SK-N-SH treated with all-trans-retinoic acid at 6 μM for 48 hours (cell line): Measurements from ENCODE around the gene BMP6.

Experiments used
- ATAC-seq: fragments of 200-7000 bp; cut with Tn5 transposase; 3 replicates; pipeline ENCODE4 v1.9.1; 2020; ENCODE audit warnings: mild to moderate bottlenecking, moderate library complexity
- ARNTL ChIP-seq: fragments of 450-650 bp; formaldehyde crosslinking; IDR thresholded peaks from 2 replicates; pipeline ENCODE4 v1.5.0; 2020; ENCODE audit warnings: low read depth, mild to moderate bottlenecking, moderate library complexity, borderline replicate concordance
- BACH2 ChIP-seq: fragments of 250-450 bp; sonication (Bioruptor Pico); IDR thresholded peaks from 2 replicates; pipeline ENCODE4 v1.9.0; 2021; ENCODE audit warnings: mild to moderate bottlenecking, borderline replicate concordance
- CREB5 ChIP-seq: fragments of 250-450 bp; sonication (Bioruptor Pico); IDR thresholded peaks from 2 replicates; pipeline ENCODE4 v1.5.1; 2020; ENCODE audit warnings: low read depth, mild to moderate bottlenecking, moderate library complexity
- CSDC2 ChIP-seq: fragments of 250-450 bp; sonication (Bioruptor Pico); IDR thresholded peaks from 2 replicates; pipeline ENCODE4 v1.5.0; 2020; ENCODE audit warnings: mild to moderate bottlenecking, moderate library complexity
- CSRNP3 ChIP-seq: fragments of 250-450 bp; sonication (Bioruptor Pico); IDR thresholded peaks from 2 replicates; pipeline ENCODE4 v1.5.1; 2021; ENCODE audit warnings: mild to moderate bottlenecking, moderate library complexity
- ESRRG ChIP-seq: fragments of 250-450 bp; sonication (Bioruptor Pico); IDR thresholded peaks from 2 replicates; pipeline ENCODE4 v1.6.1; 2021; ENCODE audit warnings: mild to moderate bottlenecking
- GLIS3 ChIP-seq: fragments of 250-450 bp; sonication (Bioruptor Pico); IDR thresholded peaks from 2 replicates; pipeline ENCODE4 v1.5.0; 2020; ENCODE audit warnings: mild to moderate bottlenecking, moderate library complexity
- ISL1 ChIP-seq: fragments of 250-450 bp; sonication (Bioruptor Pico); IDR thresholded peaks from 2 replicates; pipeline ENCODE4 v2.1.2; 2022; ENCODE audit warnings: mild to moderate bottlenecking, moderate library complexity
- OSR1 ChIP-seq: fragments of 250-450 bp; sonication (Bioruptor Pico); IDR thresholded peaks from 2 replicates; pipeline ENCODE4 v1.8.0; 2022; ENCODE audit warnings: moderate library complexity, mild to moderate bottlenecking, inconsistent platforms
- PATZ1 ChIP-seq: fragments of 250-450 bp; sonication (Bioruptor Pico); IDR thresholded peaks from 2 replicates; pipeline ENCODE4 v1.8.0; 2020; ENCODE audit warnings: mild to moderate bottlenecking, moderate library complexity, borderline replicate concordance
- POU6F1 ChIP-seq: fragments of 250-450 bp; sonication (Bioruptor Pico); IDR thresholded peaks from 2 replicates; pipeline ENCODE4 v1.8.0; 2021; ENCODE audit warnings: low read depth, mild to moderate bottlenecking, moderate library complexity, borderline replicate concordance
- PPARA ChIP-seq: fragments of 250-450 bp; sonication (Bioruptor Pico); IDR thresholded peaks from 2 replicates; pipeline ENCODE4 v1.5.0; 2020; ENCODE audit warnings: mild to moderate bottlenecking, borderline replicate concordance
- RARB ChIP-seq: fragments of 250-450 bp; sonication (Bioruptor Pico); IDR thresholded peaks from 2 replicates; pipeline ENCODE4 v1.8.0; 2021; ENCODE audit warnings: mild to moderate bottlenecking, moderate library complexity
- SNAI2 ChIP-seq: fragments of 250-450 bp; sonication (Bioruptor Pico); IDR thresholded peaks from 2 replicates; pipeline ENCODE4 v1.5.0; 2020; ENCODE audit warnings: mild to moderate bottlenecking, moderate library complexity
- TCF4 ChIP-seq: fragments of 250-450 bp; sonication (Bioruptor Pico); IDR thresholded peaks from 2 replicates; pipeline ENCODE4 v1.8.0; 2021; ENCODE audit warnings: mild to moderate bottlenecking, moderate library complexity, borderline replicate concordance
- TOX ChIP-seq: fragments of 250-450 bp; sonication (Bioruptor Pico); IDR thresholded peaks from 2 replicates; pipeline ENCODE4 v1.8.0; 2021; ENCODE audit warnings: mild to moderate bottlenecking, moderate library complexity, borderline replicate concordance
- ZC3H10 ChIP-seq: fragments of 250-450 bp; sonication (Bioruptor Pico); IDR thresholded peaks from 2 replicates; pipeline ENCODE4 v1.5.1; 2021; ENCODE audit warnings: mild to moderate bottlenecking, moderate library complexity
- ZFP3 ChIP-seq: fragments of 250-450 bp; sonication (Bioruptor Pico); IDR thresholded peaks from 2 replicates; pipeline ENCODE4 v1.5.0; 2020; ENCODE audit warnings: mild to moderate bottlenecking, moderate library complexity
- ZFP30 ChIP-seq: fragments of 450-650 bp; formaldehyde crosslinking; IDR thresholded peaks from 2 replicates; pipeline ENCODE4 v1.5.0; 2022; ENCODE audit warnings: mild to moderate bottlenecking, moderate library complexity
- ZNF565 ChIP-seq: fragments of 450-650 bp; formaldehyde crosslinking; conservative IDR thresholded peaks from 2 replicates; pipeline ENCODE4 v1.5.0; 2020; ENCODE audit warnings: low read depth, mild to moderate bottlenecking, moderate library complexity
- ZNF70 ChIP-seq: fragments of 450-650 bp; formaldehyde crosslinking; IDR thresholded peaks from 2 replicates; pipeline ENCODE4 v1.5.0; 2020; ENCODE audit warnings: mild to moderate bottlenecking, moderate library complexity
- ZNF8 ChIP-seq: fragments of 450-650 bp; formaldehyde crosslinking; IDR thresholded peaks from 2 replicates; pipeline ENCODE4 v1.5.0; 2020; ENCODE audit warnings: mild to moderate bottlenecking, moderate library complexity

Gene BMP6

GRCh38 chr6:7846966-7847818, 121.3 kb downstream of the BMP6 start (continued):
- TF ChIP-seq PATZ1 (CRISPR knock-in tag) (no peak), BACH2 (no peak), CSDC2 (CRISPR knock-in tag) (no peak), CREB5 (CRISPR knock-in tag) (no peak), GLIS3 (no peak), ZNF565 (CRISPR knock-in tag) (no peak), ZNF70 (no peak)

GRCh38 chr6:7848229-7848628, 122.3 kb downstream of the BMP6 start:
- TF ChIP-seq OSR1 (CRISPR knock-in tag): no peak
- TF ChIP-seq, all 23 proteins: peak for 0
- ATAC-seq: no peak

- ATAC-seq: no peak
- TF ChIP-seq SNAI2 (CRISPR knock-in tag) (no peak), BACH2 (no peak), TOX (CRISPR knock-in tag) (no peak), CSDC2 (CRISPR knock-in tag) (no peak), ZFP3 (CRISPR knock-in tag) (no peak), TCF4 (CRISPR knock-in tag) (no peak), ZC3H10 (CRISPR knock-in tag) (no peak), CSRNP3 (CRISPR knock-in tag) (no peak), RARB (CRISPR knock-in tag) (no peak), ZNF70 (no peak), PATZ1 (CRISPR knock-in tag) (no peak), PPARA (CRISPR knock-in tag) (no peak), ISL1 (CRISPR knock-in tag) (no peak), OSR1 (CRISPR knock-in tag) (no peak)
These were observed 125.9 kb downstream of the BMP6 start for GRCh38 chr6:7851780-7852179.

- ATAC-seq: no peak
- TF ChIP-seq POU6F1 (CRISPR knock-in tag) (no peak), GLIS3 (no peak), BACH2 (no peak), ESRRG (CRISPR knock-in tag) (no peak), ARNTL (no peak), TCF4 (CRISPR knock-in tag) (no peak), ZNF8 (no peak), RARB (CRISPR knock-in tag) (no peak), ZNF565 (CRISPR knock-in tag) (no peak), OSR1 (CRISPR knock-in tag) (no peak), ISL1 (CRISPR knock-in tag) (no peak), CREB5 (CRISPR knock-in tag) (no peak), SNAI2 (CRISPR knock-in tag) (no peak), PPARA (CRISPR knock-in tag) (no peak), CSDC2 (CRISPR knock-in tag) (no peak), ZFP3 (CRISPR knock-in tag) (no peak), PATZ1 (CRISPR knock-in tag) (no peak), ZFP30 (CRISPR knock-in tag) (no peak)
These were observed 133.7 kb downstream of the BMP6 start for GRCh38 chr6:7859591-7859990.
